B cell (primary cell): ENCODE results near the gene ZC3HAV1. TPM values are rescaled to one million over a fixed set of nuclear protein-coding genes. Genes with fewer than 3 reads are reported as not detected.

Source experiments
- ATAC-seq: fragments of 200-7000 bp; cut with Tn5 transposase; one replicate; pipeline ENCODE4 v1.10.0; 2021; ENCODE audit warnings: low read depth, mild to moderate bottlenecking, moderate number of reproducible peaks, moderate library complexity
- CTCF ChIA-PET: fragments of 350-600 bp; sonication (Branson Sonifier 250); formaldehyde crosslinking; loops from one replicate; lab custom pipeline; 2021; ENCODE audit warnings: antibody characterized with exemption, inconsistent platforms; lab: Charles Lee
- POLR2A ChIA-PET: fragments of 350-600 bp; sonication (Branson Sonifier 250); formaldehyde crosslinking; loops from one replicate; lab custom pipeline; 2021; ENCODE audit warnings: antibody characterized with exemption; lab: Charles Lee
- DNase-seq: peaks from one replicate; pipeline ENCODE4 v3.0.0; 2013
- H2AFZ ChIP-seq: 2 replicates; pipeline ENCODE4 v1.6.1; 2012; ENCODE audit warnings: mild to moderate bottlenecking, low read depth, low read length; ENCODE audit not compliant: insufficient read depth, poor library complexity, severe bottlenecking
- H3K27ac ChIP-seq, 2 donors: 1 replicate in 1 of 2; 2 replicates in 1 of 2; pipeline ENCODE4 v1.5.1; 2012 to 2013; ENCODE audit warnings: low read length in 2 of 2, mild to moderate bottlenecking in 2 of 2, moderate library complexity in 1 of 2
- H3K27me3 ChIP-seq, 4 experiments: fragments of 200-600 bp in 1 of 4; sonication (generic) in 1 of 4; replicated peaks in 1 of 4; 1 replicate in 2 of 4; 2 replicates in 2 of 4; pipeline versions ENCODE4 v1.6.1 to v1.7.0; 2013 to 2016; ENCODE audit warnings: low read length in 3 of 4, mild to moderate bottlenecking in 2 of 4, mixed read lengths in 1 of 4, moderate library complexity in 1 of 4; ENCODE audit not compliant: insufficient read depth in 4 of 4, control insufficient read depth in 3 of 4; ENCODE audit errors: control extremely low read depth in 1 of 4
- H3K36me3 ChIP-seq, 2 experiments: replicated peaks in 1 of 2; 1 replicate in 1 of 2; 2 replicates in 1 of 2; pipeline versions ENCODE4 v1.6.1 to v1.7.1; 2013; ENCODE audit warnings: low read length in 1 of 2; ENCODE audit not compliant: insufficient read depth in 2 of 2, control insufficient read depth in 1 of 2; ENCODE audit errors: control extremely low read depth in 1 of 2, extremely low read depth in 1 of 2
- H3K4me1 ChIP-seq, 2 donors: fragments of 200-600 bp in 1 of 2; sonication (generic) in 1 of 2; 1 replicate in 1 of 2; 2 replicates in 1 of 2; pipeline versions ENCODE4 v1.5.1 to v1.6.1; 2013 to 2017; ENCODE audit warnings: low read length in 2 of 2; ENCODE audit not compliant: control insufficient read depth in 2 of 2, insufficient read depth in 2 of 2
- H3K4me2 ChIP-seq: replicated peaks from 2 replicates; pipeline ENCODE3; 2012; ENCODE audit warnings: mild to moderate bottlenecking, low read depth, low read length; ENCODE audit not compliant: poor library complexity, severe bottlenecking
- H3K4me3 ChIP-seq, 5 experiments: fragments of 200-600 bp in 1 of 5; sonication (generic) in 1 of 5; 1 replicate in 3 of 5; 2 replicates in 2 of 5; pipeline versions ENCODE4 v1.5.1 to v1.7.0; 2011 to 2016; ENCODE audit warnings: low read length in 4 of 5, mild to moderate bottlenecking in 4 of 5, low read depth in 2 of 5, control low read depth in 1 of 5, moderate library complexity in 1 of 5; ENCODE audit not compliant: insufficient read depth in 1 of 5; ENCODE audit errors: control extremely low read depth in 1 of 5, extremely low read depth in 1 of 5
- H3K79me2 ChIP-seq: fragments of 200-600 bp; sonication (generic); one replicate; pipeline ENCODE4 v1.6.0; 2016; ENCODE audit warnings: low read length; ENCODE audit not compliant: control insufficient read depth, insufficient read depth
- H3K9ac ChIP-seq: fragments of 200-600 bp; sonication (generic); 2 replicates; pipeline ENCODE4 v1.6.1; 2017; ENCODE audit warnings: mild to moderate bottlenecking, low read length, moderate library complexity
- H3K9me3 ChIP-seq, 3 donors: one replicate each; pipeline versions ENCODE4 v1.6.1 to v1.7.1; 2013; ENCODE audit warnings: low read length in 2 of 3; ENCODE audit not compliant: control insufficient read depth in 2 of 3, insufficient read depth in 1 of 3; ENCODE audit errors: control extremely low read depth in 1 of 3
- H4K20me1 ChIP-seq: 2 replicates; pipeline ENCODE4 v1.6.0; 2012; ENCODE audit warnings: mild to moderate bottlenecking, low read length; ENCODE audit not compliant: insufficient read depth, control insufficient read depth, poor library complexity, severe bottlenecking
- H3K27ac Mint-ChIP-seq: one replicate; pipeline ENCODE4 v1.8.0; 2021; ENCODE audit warnings: mixed read lengths
- H3K27me3 Mint-ChIP-seq: one replicate; pipeline ENCODE4 v1.8.0; 2021; ENCODE audit warnings: mixed read lengths
- H3K4me1 Mint-ChIP-seq: one replicate; pipeline ENCODE4 v1.8.0; 2021; ENCODE audit warnings: mixed read lengths
- H3K4me3 Mint-ChIP-seq: one replicate; pipeline ENCODE4 v1.8.0; 2021; ENCODE audit warnings: mixed read lengths
- H3K9me3 Mint-ChIP-seq: one replicate; pipeline ENCODE4 v1.8.0; 2022; ENCODE audit warnings: mixed read lengths; ENCODE audit not compliant: insufficient read depth
- EZH2 ChIP-seq: IDR thresholded peaks from 2 replicates; pipeline ENCODE4 v1.6.1; 2012; ENCODE audit warnings: borderline replicate concordance, low read depth, mild to moderate bottlenecking, moderate library complexity, low read length; ENCODE audit not compliant: insufficient read depth, poor library complexity, severe bottlenecking
- WGBS: methylation state at CpG from one replicate; pipeline ENCODE4 v1.1.5; 2013; ENCODE audit warnings: missing lambda C conversion rate; ENCODE audit not compliant: insufficient coverage; 5-methylcytosine and 5-hydroxymethylcytosine counted together
- intact Hi-C: fragments of 100-400 bp; cut with micrococcal nuclease; formaldehyde crosslinking; loops from one replicate; pipeline ENCODE4 v1.10.0; 2022
- polyA plus RNA-seq: library from polyadenylated mRNA; depleted of rRNA; stranded (reverse); fragments of >200 nt; gene quantifications from 2 replicates; pipeline ENCODE4 v1.2.3, GENCODE V29; 2012
- total RNA-seq, 2 donors: library from RNA; stranded (reverse); fragments of 120-200 nt in 1 of 2; gene quantifications; 1 replicate in 1 of 2; 2 replicates in 1 of 2; pipeline versions ENCODE4 v1.2.3 to v1.2.4, GENCODE V29; 2013 to 2022
- TF ChIP-seq, protein P1 (sequence below): fragments of 200-600 bp; IDR thresholded peaks from one replicate; pipeline ENCODE4 v1.8.0; 2022; ENCODE audit warnings: antibody characterized with exemption, mild to moderate bottlenecking

The ZC3HAV1 gene
- total and polyA plus RNA-seq, 2 donors (not counting 1 experiment from before 2014, with no cell fraction given), result 45.9 to 101 TPM

DNA sequence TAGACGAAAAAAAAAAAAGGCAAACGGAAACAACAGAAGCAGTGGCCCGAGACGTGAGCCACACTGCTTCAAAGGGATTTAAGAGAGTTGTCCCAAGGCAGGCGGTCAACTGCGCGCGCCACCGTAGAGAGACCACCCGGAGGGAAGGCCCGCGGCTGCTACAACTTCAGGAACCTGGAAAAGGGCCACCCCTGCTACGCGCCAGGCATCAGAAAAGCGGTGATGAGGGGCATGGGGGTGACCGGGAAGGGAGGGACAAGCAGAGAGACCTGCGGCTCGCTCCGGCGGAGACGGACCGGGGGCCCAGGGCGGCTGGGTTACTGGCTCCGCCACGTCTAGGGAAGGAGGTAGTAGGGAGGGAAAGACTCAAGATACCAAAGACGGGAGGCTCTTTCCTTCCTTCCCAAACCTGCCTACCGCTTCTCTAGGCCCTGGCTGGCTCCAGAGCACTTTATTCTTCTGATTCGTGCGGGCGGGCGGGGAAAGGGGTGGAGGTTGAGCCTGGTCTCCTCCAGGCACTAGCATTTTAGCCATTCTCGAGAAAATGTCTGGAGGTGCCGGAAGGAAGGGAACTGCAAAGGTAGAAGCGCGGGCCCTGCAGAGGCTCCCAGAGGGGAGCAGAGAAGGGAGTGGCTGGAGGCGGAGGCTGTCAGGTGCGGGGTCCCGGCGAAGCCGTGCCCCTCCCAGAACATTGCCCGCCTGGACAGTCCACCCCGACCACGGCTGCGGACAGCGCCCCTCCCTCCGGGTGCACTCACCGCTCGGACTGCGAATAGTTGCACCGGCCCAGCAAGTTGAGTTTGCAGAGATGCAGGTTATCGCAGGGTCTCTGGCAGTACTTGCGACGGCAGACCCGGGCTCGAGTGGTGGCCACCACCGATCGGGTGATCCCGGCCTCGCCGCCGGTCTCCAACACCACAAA, 993 bp downstream of the ZC3HAV1 start:
- peak; percentile 58 for DNase-seq
- Mint-ChIP-seq H3K9me3 (no peaks in the 10 kb centered on the region), H3K27ac (peak overlapping the region; percentile 99), H3K4me1 (peaks cover 41% of the 10 kb centered on the region), H3K4me3 (peak overlapping the region; percentile 88), H3K27me3 (no peaks in the 10 kb centered on the region)
- peak overlapping the region; percentile 86 for H2AFZ ChIP-seq
- ATAC-seq, result peak; percentile 6
- ChIA-PET POLR2A (interaction anchor here (0.6 to 2.1 kb wide), 2 partner anchors 12 to 14 kb away, joined by 3 to 10 read pairs; no protein-coding TSS in a partner anchor), CTCF (interaction anchor here (2.6 kb wide), 1 partner anchor 13 kb away, joined by 13 read pairs; no protein-coding TSS in a partner anchor)
- H3K9ac ChIP-seq, result peak overlapping the region; percentile 95
- peaks cover 21 to 28% of the 10 kb centered on the region in 2 donors for H3K4me1 ChIP-seq
- intact Hi-C loops, result loop anchor here (1.0 to 2.0 kb wide), 7 partner anchors 11 to 1068 kb away; partner anchors contain the start of genes KDM7A, LUC7L2 and UBN2
- peaks cover 30% of the 10 kb centered on the region for H4K20me1 ChIP-seq
- H3K27ac ChIP-seq, result peak overlapping the region; percentile 90 to 96
- peak overlapping the region; percentile 85 to 98 (median 95) for H3K4me3 ChIP-seq
- peaks cover 0 to 1% of the 10 kb centered on the region in 2 experiments for H3K36me3 ChIP-seq
- peaks cover 96% of the 10 kb centered on the region for H3K79me2 ChIP-seq
- WGBS, result under 1% methylated on average over 51 of the region's 61 CpGs
- peaks cover 0 to 3% (median 0%) of the 10 kb centered on the region in 3 donors for H3K9me3 ChIP-seq
- H3K27me3 ChIP-seq, result no peaks in the 10 kb centered on the region
- no peak for TF ChIP-seq EZH2
- TF ChIP-seq, protein P1, sequence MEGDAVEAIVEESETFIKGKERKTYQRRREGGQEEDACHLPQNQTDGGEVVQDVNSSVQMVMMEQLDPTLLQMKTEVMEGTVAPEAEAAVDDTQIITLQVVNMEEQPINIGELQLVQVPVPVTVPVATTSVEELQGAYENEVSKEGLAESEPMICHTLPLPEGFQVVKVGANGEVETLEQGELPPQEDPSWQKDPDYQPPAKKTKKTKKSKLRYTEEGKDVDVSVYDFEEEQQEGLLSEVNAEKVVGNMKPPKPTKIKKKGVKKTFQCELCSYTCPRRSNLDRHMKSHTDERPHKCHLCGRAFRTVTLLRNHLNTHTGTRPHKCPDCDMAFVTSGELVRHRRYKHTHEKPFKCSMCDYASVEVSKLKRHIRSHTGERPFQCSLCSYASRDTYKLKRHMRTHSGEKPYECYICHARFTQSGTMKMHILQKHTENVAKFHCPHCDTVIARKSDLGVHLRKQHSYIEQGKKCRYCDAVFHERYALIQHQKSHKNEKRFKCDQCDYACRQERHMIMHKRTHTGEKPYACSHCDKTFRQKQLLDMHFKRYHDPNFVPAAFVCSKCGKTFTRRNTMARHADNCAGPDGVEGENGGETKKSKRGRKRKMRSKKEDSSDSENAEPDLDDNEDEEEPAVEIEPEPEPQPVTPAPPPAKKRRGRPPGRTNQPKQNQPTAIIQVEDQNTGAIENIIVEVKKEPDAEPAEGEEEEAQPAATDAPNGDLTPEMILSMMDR, result no peak
- H3K4me2 ChIP-seq, result peak overlapping the region; percentile 76
